Stimulated activated CD8-positive, alpha-beta memory T cell treated with anti-CD3 and anti-CD28 coated beads, Interleukin-7, amount 100 ng/mL, for 4 hours (primary cell): ENCODE measurements around the gene KLF1.
"Not testable (repeated sequence)": the region's sequence is repeated elsewhere in the genome, so short reads cannot be mapped to it uniquely, and the experiment has no call there.

Experiments
- DNase-seq, 2 donors: peaks; one replicate each; pipeline ENCODE4 v3.0.0-alpha.2; 2020; ENCODE audit warnings: low read depth in 2 of 2

Gene KLF1

GRCh38 chr19:12886969-12887747 lies at the start of gene KLF1:
KLF1 (minus strand) TSS chr19:12887201; CDS start chr19:12887140, 61 bp downstream.
- DNase-seq, result no peak

DNA sequence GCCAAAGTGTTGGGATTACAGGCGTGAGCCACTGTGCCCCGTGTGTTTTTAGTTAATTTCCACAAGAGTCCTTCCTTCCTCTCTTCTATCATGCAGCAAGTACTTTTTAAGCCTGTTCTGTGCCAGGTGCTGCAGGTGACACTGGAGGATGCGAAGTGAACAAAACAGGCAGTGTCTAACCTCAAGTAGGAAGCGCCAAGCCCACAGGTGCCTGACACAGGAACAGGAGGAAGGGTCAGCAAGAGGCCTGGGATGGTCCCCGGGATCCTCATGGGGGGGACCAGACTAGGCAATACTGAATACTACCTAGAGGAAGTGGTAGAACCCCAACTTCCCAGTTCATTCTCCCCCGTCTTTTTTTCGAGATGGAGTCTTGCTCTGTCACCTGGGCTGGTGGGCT lies 49.6 kb upstream of the KLF1 start:
- no peak for DNase-seq

DNA sequence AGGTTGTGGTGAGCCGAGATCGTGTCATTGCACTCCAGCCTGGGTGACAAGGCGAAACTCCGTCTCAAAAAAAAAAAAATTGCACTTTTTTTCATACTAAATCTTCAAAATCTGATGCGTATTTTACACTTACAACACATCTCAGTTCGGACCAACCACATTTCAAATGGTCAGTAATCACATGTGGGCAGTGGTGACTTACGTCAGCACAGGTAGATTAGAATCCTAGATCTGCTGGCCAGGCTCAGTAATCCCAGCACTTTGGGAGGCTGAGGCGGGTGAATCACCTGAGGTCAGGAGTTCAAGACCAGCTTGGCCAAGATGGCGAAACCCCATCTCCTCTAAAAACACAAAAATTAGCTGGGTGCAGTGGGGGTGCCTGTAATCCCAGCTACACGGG lies 48.1 kb upstream of the KLF1 start:
- no peak for DNase-seq

GRCh38 chr19:12933287-12934072 lies 46.5 kb upstream of the KLF1 start, which contains the start of gene FARSA:
FARSA (minus strand) TSS chr19:12933711; CDS start chr19:12933696, 15 bp downstream.
- DNase-seq, result peak; percentile 85 to 87

DNA sequence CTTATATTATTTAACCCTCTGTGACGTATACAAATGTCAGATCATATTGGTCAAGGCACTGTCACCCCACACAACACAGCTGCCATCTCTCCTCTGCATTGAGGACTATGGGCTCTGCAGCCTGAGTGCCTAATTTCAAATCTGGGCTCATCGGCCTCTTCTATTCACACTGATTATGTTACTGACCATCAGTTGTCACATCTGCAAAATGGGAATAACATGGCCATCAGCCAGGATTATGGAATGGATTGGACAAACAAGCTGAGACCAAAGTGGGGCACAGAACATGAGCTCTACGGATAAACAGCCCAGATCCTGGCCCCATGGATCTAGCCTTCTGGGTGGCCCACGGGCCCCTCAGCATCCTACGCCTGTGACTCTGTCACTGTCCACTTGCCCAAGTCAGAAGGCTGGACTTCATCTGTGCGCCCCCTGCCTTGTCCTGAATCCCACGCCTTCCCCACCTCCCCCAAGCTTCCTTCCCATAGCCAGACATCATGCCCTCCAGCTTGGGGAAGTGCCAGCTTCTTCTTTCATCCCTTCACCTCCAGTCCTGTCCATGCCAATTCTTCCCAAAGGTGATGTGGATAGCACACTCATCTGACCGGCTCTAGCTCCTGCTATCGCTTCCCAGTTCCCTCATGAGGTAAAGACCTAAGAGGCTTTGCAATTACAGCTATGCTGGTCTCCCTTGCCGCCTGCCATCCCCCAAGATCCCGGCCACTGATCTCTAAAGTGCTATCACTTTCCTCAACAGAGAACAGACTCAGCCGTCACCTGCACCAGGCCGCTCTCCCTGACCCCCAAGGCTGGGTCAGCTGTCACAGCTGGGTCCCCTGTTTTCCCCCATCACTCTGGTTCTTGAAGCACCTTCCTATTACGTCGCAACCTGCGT lies 45.6 kb upstream of the KLF1 start:
- DNase-seq, result no peak

DNA sequence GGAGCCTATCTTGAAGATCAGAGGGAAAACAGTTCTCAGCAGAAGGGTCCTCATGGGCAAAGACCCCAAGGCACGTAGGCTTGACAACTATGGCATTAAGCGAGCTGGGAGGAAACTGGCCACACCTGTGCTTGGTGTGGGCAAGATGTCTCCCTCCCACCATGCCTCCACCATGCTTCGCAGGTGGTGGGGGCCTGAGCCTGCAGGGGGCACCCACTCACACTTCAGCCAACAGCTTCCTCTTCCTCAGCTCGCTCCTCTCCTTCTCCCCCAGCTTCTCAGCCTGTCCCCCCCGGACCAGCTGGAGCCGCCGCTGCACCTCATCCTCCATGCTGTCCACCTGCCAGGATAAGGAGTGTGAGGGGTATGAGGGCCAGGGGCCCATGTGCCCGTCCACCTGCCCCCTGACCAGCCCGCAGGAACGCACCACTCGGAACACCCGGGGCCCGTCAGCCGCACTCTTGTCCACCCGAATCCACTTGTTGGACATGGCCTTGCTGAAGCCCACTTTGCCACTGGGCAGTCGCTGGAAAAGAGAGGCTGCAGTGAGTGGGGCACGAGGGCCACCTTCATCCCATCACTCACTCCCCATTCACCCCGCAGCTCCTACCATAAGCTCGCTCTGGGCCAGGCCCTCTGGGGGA lies 43.1 kb upstream of the KLF1 start:
- DNase-seq, result no peak

- no peak for DNase-seq
Observed at GRCh38 chr19:12924621-12925310, 37.8 kb upstream of the KLF1 start.

GRCh38 chr19:12922959-12923358 lies 36.0 kb upstream of the KLF1 start:
- no peak for DNase-seq

GRCh38 chr19:12921047-12921446 lies 34.0 kb upstream of the KLF1 start:
- no peak for DNase-seq

- DNase-seq, result no peak
Observed at GRCh38 chr19:12918253-12918652, 31.3 kb upstream of the KLF1 start.

- not testable (repeated sequence) for DNase-seq
Observed at GRCh38 chr19:12915860-12916259, 28.9 kb upstream of the KLF1 start.

DNA sequence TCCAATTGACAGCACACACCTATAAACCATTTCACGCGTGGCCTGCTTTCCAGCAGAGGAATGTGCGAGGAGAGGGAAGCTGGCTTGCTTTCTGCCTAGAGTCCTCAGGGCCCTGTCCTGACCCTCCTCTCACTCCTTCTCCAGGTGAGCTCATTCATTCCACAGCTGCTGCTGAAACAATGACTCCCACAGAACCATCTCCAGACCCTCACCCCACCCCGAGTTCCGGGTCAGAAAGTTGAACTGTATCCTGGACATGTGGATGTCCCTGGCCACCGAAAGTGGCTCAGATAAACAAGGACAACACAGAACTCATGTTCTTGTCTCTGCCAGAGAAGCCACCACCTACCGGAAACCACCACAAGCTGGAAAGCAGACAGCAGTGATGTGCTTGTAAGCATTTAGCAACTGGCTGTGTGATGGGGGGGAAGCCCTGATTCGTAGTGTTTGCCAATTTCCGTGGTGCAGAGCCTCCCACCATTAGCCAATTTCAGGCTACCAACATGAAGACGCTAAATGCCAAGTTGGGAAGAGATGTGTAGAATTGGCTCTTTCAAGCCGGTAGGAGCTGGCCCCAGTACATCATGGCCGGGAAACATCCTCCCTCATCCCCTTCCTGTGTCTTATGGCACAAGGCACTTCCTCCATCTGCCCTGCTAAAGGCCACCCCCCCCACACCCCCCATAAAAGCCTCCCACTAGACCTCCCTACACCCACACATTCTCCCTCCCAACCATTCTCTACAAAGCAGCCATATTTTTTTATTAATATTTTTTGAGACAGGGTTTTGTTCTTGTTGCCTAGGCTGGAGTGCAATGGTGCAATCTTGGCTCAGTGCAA lies 27.1 kb upstream of the KLF1 start:
- DNase-seq, result peak in 1 of 2 donors; percentile 33

DNA sequence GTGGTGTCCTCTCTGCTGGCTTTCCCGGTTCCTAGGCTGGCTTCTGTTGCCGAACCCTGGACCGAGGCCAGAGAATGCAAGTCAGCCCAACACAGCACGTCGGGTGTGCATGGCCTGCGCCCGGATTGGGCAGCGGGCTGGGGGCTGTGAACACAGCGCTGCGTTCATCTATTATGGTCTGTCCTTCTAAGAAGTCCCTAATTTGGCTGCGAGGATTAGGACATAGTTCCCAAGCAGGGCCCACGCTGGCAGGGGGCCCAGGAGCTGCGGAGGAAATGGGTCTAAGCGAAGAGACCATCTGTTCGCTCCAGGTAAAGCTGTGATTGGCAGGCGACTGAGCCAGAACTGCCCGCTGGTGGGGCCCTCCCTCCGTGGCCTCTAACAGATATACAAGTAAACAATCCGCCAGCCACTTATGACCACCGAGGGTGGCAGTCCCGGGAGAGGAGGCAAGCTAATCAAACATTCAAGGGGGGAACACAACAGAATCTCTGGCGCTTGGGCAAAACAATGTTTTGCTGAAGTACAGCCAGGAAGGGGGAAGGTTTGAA lies 26.1 kb upstream of the KLF1 start:
- DNase-seq, result no peak

- DNase-seq, result no peak
Observed at GRCh38 chr19:12912571-12912970, 25.6 kb upstream of the KLF1 start.

- DNase-seq, result no peak
Observed at GRCh38 chr19:12907166-12907565, 20.2 kb upstream of the KLF1 start.

DNA sequence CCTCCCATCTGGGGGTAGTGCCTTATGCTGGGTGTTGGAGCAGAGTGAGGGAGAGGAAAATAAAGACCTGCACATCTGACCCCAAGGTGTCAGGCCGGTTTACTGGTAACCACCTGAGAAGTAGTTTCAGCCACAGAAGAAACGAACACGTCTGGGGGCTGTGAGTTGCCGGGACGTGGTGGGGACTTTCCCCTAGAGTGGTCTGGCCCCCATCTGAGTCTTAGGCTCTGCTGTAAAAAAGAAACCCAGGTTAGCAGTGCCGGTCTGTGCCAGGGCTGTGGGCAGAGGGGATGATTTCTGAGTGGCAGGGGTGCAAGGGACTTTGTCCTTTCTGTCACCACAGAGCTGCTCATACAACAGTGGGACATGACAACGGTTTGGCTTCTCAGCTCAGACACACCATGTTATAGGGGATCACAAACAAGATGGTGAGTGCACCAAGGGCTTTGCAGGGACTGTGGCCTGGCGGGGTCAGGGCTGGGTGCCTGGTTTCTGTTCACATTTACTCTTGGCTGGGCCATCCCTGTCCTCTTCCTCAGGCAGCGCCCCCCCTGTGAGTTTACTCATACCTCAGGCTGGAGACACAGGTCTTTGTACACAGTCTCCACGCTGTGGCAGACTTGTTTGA lies 13.0 kb upstream of the KLF1 start:
- DNase-seq, result no peak

GRCh38 chr19:12896460-12896859 lies 9.5 kb upstream of the KLF1 start:
- no peak for DNase-seq

GRCh38 chr19:12893582-12893981 lies 6.6 kb upstream of the KLF1 start:
- DNase-seq, result no peak

DNA sequence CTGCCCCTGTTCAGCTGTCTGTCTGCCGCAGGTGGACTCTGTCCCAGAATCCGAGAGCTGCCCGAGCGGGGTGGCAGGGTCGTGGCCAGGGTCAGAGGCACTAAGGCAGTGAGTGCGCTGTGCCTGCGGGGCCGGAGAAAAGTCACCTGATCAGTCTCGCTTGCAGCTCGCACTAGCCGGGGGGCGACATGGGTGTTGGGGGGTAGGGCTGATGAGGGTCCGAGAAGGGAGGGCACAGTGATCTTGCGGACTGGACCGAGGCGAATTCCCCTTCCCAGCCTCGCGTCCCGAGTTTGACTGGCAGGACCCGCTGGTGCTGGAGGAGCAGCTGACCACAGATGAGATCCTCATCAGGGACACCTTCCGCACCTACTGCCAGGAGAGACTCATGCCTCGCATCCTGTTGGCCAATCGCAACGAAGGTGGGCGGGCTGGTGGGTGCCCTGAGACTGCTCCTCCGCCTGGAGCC lies 4.6 kb upstream of the KLF1 start:
- no peak for DNase-seq
